ENCODE data around the gene FBXO15.

The FBXO15 gene

DNA sequence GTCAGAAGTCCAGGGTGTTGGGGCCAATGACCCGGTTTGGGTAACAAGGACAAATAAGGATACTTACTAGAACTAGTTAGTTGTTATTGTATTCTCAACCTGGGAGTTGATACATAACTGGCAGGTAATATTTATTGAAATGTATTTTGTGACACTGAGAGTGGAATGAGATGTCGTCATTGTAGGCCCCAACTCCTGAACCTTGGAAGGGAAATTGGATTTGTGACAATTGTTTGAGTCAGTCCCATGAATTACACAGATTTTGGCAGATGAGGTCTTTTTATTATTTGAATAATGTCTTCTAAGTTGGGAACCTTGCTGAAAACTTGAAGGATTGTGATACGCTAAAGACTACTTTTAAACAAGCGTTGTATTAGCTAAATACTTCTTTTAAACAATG lies 5.7 kb upstream of the FBXO15 start:
- DNase-seq = no peak

DNA sequence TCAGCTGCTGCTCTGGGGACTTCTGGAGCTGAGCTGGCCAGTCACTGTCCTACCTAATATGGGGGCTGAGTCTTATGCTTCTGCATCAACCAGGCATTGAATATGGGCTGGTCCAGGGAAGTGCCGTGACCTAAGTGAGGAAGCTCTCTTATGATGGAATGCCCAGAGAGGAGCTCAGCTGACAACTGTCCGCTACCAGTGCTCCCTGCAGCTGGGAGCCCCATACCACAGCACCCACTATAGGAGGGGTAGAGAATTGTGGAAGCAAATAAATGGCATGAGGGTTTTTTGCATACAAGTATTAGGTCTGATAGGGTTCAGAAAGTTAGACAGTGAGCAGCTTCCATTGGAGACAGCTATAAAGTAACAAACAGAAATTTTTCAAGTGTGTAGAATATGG lies 5.2 kb upstream of the FBXO15 start:
- no peak for DNase-seq

DNA sequence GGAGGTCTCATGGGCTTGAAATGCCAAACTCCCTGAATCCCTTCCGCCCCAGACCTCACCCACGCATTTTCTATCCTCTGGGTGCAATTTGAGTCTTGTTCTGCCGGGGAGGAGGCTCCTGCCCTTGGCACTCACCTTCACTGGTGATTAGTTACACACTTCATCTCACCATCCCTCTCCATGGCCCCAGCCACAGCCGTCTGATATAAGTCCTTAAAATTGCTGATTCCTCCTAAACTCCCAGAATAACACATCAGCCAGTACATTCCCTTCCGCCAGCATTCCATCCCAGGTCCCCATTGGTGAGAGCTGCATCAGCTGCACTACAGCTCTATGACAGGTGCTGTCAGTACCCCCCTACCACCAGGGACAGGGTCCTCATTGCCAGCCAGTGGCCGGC lies 4.6 kb upstream of the FBXO15 start:
- DNase-seq = no peak

DNA sequence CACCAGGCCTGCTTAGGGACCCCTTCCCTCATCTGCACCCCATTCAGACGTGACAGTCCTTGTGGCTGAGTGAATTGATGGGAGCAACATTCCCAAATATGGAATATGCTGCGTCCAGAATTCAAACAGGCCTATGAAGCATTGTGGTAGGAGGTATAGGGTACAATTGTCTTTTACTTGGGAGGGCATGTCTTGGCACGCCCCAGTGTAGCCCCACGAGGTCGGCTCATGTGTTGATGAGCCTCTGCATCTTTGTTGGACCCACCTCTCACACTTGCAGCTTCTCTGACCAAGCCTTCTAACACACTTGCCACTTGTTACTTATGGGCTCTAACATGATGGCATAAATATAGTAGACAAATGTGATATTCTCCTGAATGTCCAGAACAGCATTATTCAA lies 2.2 kb upstream of the FBXO15 start:
- DNase-seq = no peak

DNA sequence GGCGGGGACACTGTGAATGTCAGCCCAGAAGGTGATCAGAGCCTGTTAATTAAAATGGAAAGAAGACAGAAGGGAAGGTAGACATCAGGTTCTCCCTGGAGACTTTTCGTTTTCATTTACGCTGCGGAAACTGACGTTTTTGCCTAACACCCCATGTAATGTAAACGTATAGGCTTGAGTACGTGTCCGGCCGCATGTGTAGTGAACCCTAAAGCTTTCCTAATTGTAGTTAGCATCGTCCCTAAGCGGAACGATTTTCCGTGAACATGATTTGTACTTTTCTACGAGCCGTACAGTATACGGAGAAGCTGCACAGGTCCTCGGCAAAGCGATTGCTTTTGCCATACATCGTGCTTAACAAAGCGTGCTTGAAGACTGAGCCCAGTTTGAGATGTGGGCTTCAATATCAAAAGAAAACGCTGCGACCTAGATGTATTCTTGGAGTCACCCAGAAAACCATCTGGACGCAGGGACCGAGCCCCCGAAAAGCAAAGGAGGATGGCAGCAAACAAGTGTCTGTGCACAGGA lies 973 bp upstream of the FBXO15 start:
- no peak for DNase-seq

DNA sequence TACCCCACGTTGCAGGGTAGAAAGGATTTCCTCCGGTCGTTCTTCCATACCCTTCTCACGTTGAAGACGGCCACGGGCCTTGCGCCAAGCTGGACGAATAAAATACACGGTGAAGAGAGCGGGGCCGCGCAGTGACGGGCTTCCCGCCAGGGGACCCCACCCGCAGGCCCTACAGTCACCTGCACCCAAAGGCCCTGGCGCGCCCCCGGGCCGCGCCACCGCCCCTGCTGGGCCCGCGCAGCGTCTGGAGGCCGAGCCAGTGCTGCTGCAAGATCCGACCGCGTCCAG lies 199 bp downstream of the FBXO15 start:
- no peak for DNase-seq

DNA sequence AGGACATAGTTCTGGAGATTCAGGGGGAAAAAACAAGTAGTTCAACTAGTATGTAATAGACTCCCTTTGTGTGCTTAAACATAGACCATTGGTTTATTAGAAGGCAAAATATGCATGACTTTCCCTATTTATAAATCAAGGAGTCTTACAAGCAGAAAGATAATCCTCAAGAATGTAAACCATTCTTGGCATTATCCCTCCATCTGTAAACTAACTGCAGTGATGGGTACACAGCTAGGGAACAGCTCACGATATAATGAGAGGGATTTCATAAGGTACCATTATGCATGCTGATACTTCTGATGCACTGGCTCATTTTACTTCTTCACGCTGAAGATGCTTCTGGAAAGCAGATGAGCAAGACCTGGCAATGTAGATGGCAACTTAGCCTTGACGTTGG lies 878 bp downstream of the FBXO15 start:
- DNase-seq = peak; percentile 46

DNA sequence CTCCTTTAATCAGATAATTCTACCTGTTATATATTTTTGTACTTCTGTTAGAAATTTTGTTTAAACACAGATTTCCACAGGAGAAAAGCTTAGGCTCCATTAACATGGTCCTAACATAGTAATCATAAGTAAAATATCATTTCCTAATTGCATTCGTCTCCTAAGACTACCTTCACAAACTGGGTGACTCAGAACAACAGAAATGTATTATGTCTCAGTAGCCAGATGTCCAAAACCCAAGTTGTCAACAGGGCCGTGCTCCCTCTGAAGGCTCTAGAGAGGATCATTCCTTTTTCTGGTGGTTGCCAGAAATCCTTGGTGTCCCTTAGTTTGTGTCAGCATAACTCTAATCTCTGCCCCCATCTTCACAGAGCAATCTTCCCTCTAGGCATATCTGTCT lies 5.4 kb downstream of the FBXO15 start:
- DNase-seq = no peak

DNA sequence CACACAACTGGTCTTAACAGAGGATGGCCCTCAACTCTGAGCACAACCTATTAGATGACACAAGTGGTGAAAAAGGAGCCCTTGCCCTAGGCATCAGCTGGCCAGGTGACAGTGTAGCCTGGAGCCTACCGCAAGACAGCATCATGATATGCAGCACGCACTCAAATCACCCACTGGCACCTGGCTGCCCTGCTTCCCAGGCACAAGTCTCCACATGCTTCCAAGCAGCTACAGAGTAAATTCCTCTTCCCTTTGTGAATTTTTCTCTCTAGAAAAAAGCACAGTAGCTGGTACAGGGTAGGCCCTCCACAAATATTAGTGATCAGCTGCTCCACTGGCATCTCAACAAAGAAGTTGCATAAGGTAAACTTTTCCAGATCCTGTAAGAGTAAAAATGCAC lies 6.0 kb downstream of the FBXO15 start:
- no peak for DNase-seq

DNA sequence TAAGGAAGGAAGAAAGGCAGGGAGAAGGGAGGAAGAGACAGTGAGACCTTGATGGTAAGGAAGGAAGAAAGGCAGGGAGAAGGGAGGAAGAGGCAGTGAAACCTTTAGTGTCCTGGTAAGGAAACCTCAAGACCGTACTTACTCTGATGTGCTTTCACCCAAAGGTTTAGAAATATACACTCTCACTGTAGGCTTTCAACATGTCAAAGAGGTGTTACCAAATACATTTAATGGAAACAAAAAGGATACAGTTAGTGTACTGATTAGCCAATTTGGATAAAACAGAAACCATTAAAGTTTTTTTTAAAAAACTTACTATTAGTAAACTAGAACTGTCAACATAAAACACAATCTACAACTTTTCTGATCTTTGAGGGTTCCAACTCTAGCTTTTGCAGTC lies 7.1 kb downstream of the FBXO15 start:
- DNase-seq = no peak

DNA sequence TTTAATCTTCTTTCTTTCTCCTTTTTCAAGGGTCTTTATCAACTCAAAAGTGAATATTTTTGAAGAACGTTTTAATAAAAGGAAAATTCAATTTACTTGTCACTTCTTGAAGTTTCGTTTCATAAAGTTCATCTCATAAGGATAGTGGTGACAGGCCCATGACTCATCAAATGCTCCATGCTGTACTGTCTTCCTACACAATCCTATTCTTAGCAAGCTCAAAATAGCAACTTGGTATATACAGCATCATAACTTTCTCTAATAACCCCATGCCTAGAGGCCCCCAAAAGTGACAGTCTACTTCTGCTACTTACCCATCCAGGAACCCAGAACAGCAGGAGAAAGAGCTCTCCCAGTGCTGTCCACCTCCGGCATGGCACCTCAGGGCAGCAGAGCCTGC lies 7.7 kb downstream of the FBXO15 start:
- no peak for DNase-seq

DNA sequence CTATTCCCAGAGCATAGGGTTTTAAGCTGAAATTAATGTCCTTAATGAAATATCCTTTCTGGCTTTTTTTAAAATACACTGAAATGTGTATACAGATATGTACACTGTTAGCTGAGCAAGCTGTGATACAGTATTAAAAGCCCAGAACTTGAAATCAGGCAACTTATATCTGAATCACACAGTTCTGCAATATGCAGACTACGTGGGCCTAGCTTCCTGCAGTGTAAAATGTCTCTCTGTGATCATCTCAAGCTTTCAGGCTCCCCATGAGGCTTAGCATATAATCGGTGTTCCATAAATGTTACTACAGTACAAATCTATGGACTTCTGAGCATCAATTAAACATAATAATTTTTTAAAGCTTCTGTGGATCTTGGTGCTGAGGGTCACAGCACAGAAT lies 8.2 kb downstream of the FBXO15 start:
- no peak for DNase-seq

DNA sequence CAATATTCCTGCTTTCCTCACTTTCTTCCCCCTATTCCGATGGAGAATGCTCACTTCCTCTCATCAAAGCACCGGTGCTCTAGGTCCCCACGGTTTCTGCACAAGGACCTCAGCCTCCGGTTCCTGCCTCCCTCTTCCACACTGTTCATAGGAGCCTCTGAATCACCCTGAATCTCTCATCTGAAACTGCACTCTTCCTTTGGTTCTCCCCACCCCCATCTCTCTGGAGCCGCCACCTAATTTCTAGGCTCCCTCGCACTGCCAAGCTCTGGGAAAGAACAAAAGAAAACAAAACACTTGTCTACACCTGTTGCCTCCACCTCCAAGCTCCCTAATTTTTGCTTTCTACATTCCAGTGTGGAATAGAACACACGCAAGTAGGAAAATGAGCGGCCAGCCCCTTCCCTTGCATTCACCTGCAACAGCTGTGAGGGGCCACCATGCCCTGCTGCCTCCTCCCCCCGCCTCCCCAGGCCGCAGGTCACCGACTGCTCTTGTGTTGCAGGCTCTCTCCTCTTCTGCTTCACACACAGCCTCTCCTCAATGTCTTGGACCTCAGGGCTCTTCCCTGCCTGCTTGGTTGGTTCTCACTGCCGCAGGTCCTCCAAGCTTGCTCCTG lies 9.6 kb downstream of the FBXO15 start:
- DNase-seq = no peak

DNA sequence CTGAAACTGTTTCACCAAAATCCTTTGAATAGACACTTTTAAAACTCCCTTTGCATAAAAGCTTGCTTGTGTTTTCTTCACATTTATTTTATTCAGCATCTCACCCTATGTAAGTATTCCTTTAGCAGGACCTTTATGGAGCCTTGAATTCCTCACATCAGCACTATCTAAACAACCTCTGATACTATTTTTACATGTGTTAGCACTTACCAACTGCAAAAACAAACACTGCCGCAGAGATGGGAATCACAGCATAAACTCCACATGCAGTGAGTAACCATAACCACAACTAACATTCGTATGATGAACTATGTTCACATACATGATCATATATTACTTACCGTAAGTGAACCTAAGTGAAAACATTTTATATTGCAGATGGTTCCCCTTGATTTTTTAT lies 15.4 kb downstream of the FBXO15 start:
- DNase-seq = no peak

DNA sequence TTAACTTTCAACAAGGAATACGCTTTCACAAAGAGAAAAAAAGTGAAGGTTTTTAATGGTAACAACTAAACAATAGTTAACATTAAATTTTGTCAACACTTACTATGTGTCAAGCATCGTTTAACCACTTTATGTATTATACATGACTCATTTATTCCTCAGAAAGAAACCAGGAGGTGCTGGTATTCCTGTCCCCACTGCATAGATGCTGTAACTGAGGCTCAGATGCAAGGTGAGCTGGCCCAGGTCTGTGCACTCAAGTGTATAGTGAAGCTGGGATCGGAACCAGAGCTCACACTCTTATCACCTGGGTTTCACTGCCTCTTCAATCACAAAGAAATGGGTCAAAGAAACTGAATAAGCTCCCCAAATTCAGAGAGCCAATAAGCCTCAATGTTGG lies 16.5 kb downstream of the FBXO15 start:
- no peak for DNase-seq

DNA sequence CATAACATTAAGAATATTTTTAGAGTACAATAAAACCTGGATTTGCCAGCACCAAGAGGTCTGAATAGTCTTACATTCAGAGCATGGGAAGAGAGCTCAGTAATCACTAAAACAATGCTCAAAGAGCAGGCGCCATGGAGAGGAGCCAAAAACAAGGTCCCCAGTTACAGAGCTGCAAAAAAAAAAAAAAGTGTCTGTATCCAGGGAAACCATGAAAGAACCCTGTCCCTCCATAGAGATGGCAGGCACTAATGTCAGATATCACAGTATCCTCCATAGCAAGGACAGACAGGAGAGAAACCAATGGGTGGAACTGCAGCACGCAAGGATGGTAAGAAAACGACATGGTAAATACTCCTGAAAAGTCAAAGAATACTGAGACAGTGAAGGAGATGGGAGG lies 19.5 kb downstream of the FBXO15 start:
- DNase-seq = peak; percentile 31

DNA sequence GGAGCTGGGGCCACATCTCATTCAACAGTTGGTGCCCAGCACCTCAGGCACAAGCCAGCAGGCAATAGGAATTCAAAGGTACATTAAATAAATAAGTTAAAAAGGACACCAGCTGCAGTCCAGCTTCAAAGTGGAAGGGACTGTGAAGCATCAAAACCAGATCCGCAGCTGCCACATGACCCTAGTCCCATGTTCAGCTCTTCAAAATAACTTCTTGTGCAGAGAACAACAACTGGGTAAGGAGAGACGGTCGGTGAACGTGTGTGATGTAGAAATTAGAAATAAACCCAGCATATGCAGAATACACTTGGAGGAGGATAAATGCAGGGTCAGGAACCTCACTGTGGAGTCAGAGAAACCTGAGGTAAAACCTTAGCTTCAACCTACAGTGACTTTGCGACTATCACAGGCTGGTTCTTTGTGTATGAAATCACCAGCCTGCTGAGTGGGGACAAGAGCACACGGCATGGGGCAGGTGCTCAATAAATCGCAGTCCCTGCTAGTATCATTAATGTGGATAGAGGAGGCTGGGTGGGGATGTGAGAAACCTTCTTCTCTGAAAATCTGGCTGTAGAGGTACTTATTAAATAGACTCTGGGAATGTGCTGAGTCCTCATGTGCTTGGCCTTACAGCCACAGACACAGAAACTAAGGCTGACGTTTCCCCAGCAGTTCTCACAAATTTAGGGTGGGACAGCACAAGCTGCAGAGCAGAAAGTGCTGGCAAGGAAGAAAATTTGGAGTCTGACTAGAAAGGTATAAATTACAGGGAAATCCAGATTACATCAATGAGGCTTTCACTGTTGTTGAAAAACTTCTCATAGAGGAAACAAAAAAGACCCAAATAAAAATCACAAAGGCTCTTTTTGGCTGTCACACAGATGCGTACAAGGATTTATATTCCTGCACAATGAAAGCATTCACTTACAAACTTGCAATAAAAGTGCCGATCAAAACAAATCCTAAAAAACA lies 20.7 kb downstream of the FBXO15 start:
- DNase-seq = peak; percentile 91

DNA sequence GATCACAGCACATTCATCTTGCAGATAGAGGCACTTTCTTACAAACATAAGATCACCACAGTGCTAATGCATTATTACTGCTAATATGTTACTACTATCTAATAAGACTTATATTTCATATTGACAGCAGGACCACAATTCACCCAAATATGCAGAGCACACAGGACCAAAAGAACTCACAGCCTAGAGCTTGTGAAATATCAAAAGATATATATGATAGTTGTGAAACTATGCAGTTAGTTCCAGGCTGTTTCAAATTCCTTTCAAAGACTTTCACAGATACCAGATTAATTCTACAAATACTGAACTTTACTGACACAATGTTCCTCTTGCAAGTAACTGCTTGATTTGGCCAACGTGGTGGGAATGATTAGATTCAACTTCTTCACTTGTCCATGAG lies 23.0 kb downstream of the FBXO15 start:
- DNase-seq = no peak

DNA sequence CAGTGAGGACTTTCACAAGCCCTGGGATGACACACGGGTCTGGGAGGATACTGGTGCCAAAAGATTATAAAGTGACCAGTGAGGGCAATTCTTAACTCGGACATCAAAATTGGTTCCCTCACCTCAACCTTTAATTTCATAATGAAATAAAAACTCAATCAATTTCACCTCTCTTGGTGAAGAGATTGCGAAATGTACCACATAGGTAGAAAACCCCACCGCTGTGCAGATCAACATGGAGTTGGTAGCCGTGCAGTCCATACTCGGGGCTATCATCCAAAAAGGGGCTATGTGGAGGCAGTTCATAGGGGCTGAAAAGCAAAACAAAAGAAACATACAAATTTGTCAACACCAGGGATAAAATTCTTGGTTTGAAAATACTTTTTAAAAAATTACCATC lies 24.4 kb downstream of the FBXO15 start:
- no peak for DNase-seq

DNA sequence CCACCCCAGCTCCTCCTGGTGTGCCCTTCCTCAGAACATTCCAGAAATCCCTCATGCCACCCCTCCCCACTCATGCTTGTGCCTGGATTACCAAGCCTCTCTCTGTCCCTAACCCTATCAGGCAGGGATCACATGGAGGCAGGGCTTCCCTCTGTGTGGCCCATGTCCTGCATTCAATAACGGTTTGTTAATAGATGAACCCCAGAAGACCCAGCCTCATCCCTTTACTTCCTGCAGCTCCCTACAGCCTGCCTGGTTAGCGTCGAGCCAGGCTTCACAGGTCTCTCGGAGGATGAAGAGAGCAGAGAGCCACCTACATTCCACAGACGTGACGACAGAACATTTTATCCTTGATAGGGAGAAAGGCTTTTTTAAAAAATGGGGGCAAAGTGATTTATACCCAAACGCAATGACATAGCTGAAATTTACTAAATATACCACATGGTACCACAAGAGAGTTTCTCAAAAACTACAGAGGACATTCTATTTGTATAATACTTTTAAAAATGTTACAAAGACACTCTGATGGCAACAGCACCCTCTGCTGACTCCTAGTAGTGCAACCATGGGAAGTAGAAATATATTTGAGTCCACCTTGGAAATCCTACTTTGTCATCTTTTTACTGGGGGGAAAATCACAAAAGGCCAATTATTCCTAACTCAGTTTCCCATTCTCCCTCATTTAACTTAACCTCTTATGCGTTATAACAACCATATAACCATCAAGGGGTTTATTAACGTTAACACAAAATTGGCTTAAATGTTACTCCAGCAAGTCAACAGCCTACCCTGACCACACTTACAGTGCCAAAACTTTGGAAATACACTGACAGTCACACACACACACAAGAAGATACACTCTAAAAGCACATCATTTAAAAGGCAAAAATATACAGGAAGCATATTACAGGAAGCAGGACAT lies 30.7 kb downstream of the FBXO15 start:
- DNase-seq = peak; percentile 74

DNA sequence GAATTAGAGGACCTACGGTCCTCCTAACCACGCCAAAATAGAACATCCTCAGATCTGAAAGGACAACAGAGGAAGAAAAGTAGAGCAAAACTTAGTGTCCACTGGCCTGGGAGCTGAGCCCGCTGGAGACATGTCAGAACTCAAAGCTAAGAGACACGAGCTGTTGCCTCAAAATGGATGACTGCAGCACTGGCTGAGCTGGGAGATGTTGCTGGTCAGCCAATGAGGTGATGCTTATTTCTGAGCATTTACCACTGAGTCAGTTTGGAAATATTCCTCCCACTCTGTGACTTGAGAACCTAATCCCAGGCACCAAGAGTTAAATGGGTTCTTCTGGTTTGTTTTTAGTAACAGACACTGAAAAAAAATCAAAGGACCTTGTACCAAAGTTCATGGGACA lies 32.6 kb downstream of the FBXO15 start:
- no peak for DNase-seq

DNA sequence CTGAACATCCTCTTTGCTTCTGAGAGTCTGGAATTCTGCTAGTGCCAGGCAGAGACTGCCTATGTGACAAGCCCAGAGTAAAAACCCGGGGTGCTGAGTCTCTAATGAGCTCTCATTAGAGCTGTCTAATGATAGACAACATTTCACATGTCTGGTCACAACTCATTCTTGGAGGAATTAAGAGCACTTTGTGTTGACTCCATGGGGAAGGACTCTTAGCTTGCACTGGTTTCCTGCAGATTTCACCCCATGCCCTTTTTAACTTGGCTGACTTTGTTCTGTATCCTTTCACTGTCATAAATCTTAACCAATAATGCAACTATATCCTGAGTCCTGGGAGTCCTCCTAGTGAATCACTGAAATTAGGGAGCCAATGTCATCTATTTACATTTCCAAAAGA lies 33.5 kb downstream of the FBXO15 start:
- DNase-seq = peak; percentile 89

DNA sequence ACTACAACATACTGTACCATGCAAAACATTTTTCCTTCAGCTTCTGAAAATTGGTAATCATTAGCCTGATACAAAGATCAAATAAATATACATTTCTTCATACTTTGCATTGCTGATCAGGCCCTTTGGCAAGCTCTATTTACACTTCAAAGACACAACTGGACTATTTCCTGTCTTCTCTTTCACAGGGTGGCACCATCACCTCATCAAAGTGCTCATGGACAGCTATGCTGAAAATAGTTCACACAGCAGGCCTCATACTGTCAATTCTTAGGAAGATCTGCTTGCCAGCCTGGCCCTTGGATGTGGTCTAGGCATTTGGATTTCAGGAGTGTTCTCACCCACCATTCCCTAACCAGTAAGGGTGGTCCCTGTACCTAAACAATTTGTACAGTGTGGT lies 33.9 kb downstream of the FBXO15 start:
- peak; percentile 70 for DNase-seq

DNA sequence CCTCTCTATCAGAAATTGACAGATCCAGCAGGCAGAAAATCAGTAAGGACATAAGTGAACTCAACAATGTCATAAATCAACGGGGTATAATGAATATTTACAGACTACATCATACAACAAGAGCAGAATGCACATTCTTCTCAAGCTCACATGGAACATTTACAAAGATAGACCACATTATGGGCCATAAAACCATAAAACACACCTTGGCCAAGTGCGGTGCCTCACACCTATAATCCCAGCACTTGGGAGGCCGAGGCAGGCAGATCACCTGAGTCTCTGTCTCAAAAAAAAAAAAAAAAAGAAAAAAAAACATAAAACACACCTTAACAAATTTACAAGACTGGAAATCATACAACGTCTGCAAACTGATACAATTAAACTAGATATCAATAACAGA lies 36.7 kb downstream of the FBXO15 start:
- no peak for DNase-seq
